ENCODE data around the gene HOXB3.

Gene HOXB3

GRCh38 chr17:48589831-48590606, at the start of gene HOXB3:
TSS of gene HOXB3 (minus strand) at chr17:48590241. CDS start at chr17:48552474, 37,767 bp downstream.
- no peak for DNase-seq (ENCODE audit: low read depth, low spot score)

GRCh38 chr17:48639136-48639535, 49.1 kb upstream of the HOXB3 start:
- no peak for DNase-seq (ENCODE audit: low read depth, low spot score)

GRCh38 chr17:48637323-48638260, 47.6 kb upstream of the HOXB3 start:
- no peak for DNase-seq (ENCODE audit: low read depth, low spot score)

GRCh38 chr17:48636177-48637018, 46.4 kb upstream of the HOXB3 start:
- no peak for DNase-seq (ENCODE audit: low read depth, low spot score)

- DNase-seq (ENCODE audit: low read depth, low spot score) = no peak
Observed at GRCh38 chr17:48634493-48635208, 44.6 kb upstream of the HOXB3 start.

GRCh38 chr17:48633266-48633677, 43.2 kb upstream of the HOXB3 start:
- DNase-seq (ENCODE audit: low read depth, low spot score) = no peak

GRCh38 chr17:48632579-48633265, 42.7 kb upstream of the HOXB3 start:
- no peak for DNase-seq (ENCODE audit: low read depth, low spot score)

- no peak for DNase-seq (ENCODE audit: low read depth, low spot score)
Observed at GRCh38 chr17:48631693-48632578, 41.9 kb upstream of the HOXB3 start.

- no peak for DNase-seq (ENCODE audit: low read depth, low spot score)
Observed at GRCh38 chr17:48630925-48631692, 41.1 kb upstream of the HOXB3 start.

GRCh38 chr17:48630009-48630924, 40.2 kb upstream of the HOXB3 start:
- no peak for DNase-seq (ENCODE audit: low read depth, low spot score)

GRCh38 chr17:48629411-48629759, 39.3 kb upstream of the HOXB3 start:
- no peak for DNase-seq (ENCODE audit: low read depth, low spot score)

- no peak for DNase-seq (ENCODE audit: low read depth, low spot score)
Observed at GRCh38 chr17:48628649-48629410, 38.8 kb upstream of the HOXB3 start.

- DNase-seq (ENCODE audit: low read depth, low spot score) = no peak
Observed at GRCh38 chr17:48627623-48628521, 37.8 kb upstream of the HOXB3 start.

GRCh38 chr17:48627118-48627597, 37.1 kb upstream of the HOXB3 start:
- DNase-seq (ENCODE audit: low read depth, low spot score) = no peak

GRCh38 chr17:48626245-48627117, 36.4 kb upstream of the HOXB3 start, which contains the start of gene HOXB9:
TSS of gene HOXB9 (minus strand) at chr17:48626358. CDS start at chr17:48626269, 89 bp downstream.
- no peak for DNase-seq (ENCODE audit: low read depth, low spot score)

Data from iPS DF 19.7 (cell line).